K562 (cell line): ENCODE data around the gene IL1RN. TPM values are rescaled to one million over a fixed set of nuclear protein-coding genes. Genes with fewer than 3 reads are reported as not detected.

ENCODE experiments used
- polyA plus RNA-seq, 8 experiments: library from polyadenylated mRNA; depleted of rRNA in 4 of 8; stranded (reverse) in 5 of 8; unstranded in 3 of 8; fragments of >200 nt; fragmentation: Nextera tagmentation in 2 of 8; fragmentation: Illumina TruSeq in 1 of 8; extraction: Ambion mirVana in 2 of 8; extraction: Trizol in 1 of 8; gene quantifications; 2 replicates each; pipeline versions ENCODE4 v1.2.1 to v1.2.3, GENCODE V29; 2011 to 2014; ENCODE audit warnings: inconsistent platforms in 1 of 8, missing spikeins in 1 of 8
- small RNA-seq: library from RNA; depleted of rRNA; stranded (forward); fragments of <200 nt; gene quantifications from one replicate; pipeline ENCODE3, GENCODE V24; 2014
- total RNA-seq, 7 experiments: library from RNA; depleted of rRNA in 6 of 7; stranded (reverse); fragments of >200 nt in 6 of 7; fragmentation: Illumina TruSeq in 2 of 7; extraction: Trizol in 2 of 7; gene quantifications; 2 replicates each; pipeline versions ENCODE4 v1.2.1 to v1.2.3, GENCODE V29; 2011 to 2021; ENCODE audit warnings: low replicate concordance in 1 of 7

Gene IL1RN
- total and polyA plus RNA-seq, 9 of the 15 experiments (the other 6 are each of a cell fraction or from before 2014, with no cell fraction given) = 0.13 TPM; not detected in 8

Small RNA genes within 50 kb of the gene (small RNA-seq; reads per million reads assigned to genes)
- not detected for gene RNU6-1180P

Other genes with a start within 250 kb of the IL1RN start
Only the 7 nearest of the 8 such genes appear.
- not detected in 2 replicates for gene IL36G, start 149.6 kb upstream of the IL1RN start, total RNA-seq (2014; rRNA removed)
- gene IL36G, start 149.6 kb upstream of the IL1RN start, total RNA-seq (2014; rRNA removed; fragmentation: Illumina TruSeq; extraction: Trizol) = not detected in 2 replicates
- not detected in 2 replicates for gene IL36G, start 149.6 kb upstream of the IL1RN start, total RNA-seq (2015; rRNA removed; fragmentation: Illumina TruSeq; extraction: Trizol)
- gene IL36G, start 149.6 kb upstream of the IL1RN start, total RNA-seq (2021) = not detected in 2 replicates
- gene IL36G, start 149.6 kb upstream of the IL1RN start, polyA plus RNA-seq (2011; rRNA removed) = not detected in 2 replicates
- not detected in 2 replicates for gene IL36G, start 149.6 kb upstream of the IL1RN start, polyA plus RNA-seq (2014; fragmentation: Illumina TruSeq; extraction: Trizol)
- not detected for gene IL36G, start 149.6 kb upstream of the IL1RN start, polyA plus RNA-seq (2014; fragmentation: Nextera tagmentation; extraction: Ambion mirVana)
- not detected in 2 replicates for gene IL36G, start 149.6 kb upstream of the IL1RN start, polyA plus RNA-seq (2014; rRNA removed)
- not detected in 2 replicates for gene IL36A, start 122.1 kb upstream of the IL1RN start, total RNA-seq (2014; rRNA removed)
- gene IL36A, start 122.1 kb upstream of the IL1RN start, total RNA-seq (2014; rRNA removed; fragmentation: Illumina TruSeq; extraction: Trizol) = not detected in 2 replicates
- not detected in 2 replicates for gene IL36A, start 122.1 kb upstream of the IL1RN start, total RNA-seq (2015; rRNA removed; fragmentation: Illumina TruSeq; extraction: Trizol)
- gene IL36A, start 122.1 kb upstream of the IL1RN start, total RNA-seq (2021) = not detected in 2 replicates
- not detected in 2 replicates for gene IL36A, start 122.1 kb upstream of the IL1RN start, polyA plus RNA-seq (2011; rRNA removed)
- gene IL36A, start 122.1 kb upstream of the IL1RN start, polyA plus RNA-seq (2014; fragmentation: Illumina TruSeq; extraction: Trizol) = not detected in 2 replicates
- gene IL36A, start 122.1 kb upstream of the IL1RN start, polyA plus RNA-seq (2014; fragmentation: Nextera tagmentation; extraction: Ambion mirVana) = not detected
- gene IL36A, start 122.1 kb upstream of the IL1RN start, polyA plus RNA-seq (2014; rRNA removed) = not detected in 2 replicates
- not detected in 2 replicates for gene IL36B, start 74.7 kb upstream of the IL1RN start, total RNA-seq (2014; rRNA removed)
- not detected in 2 replicates for gene IL36B, start 74.7 kb upstream of the IL1RN start, total RNA-seq (2014; rRNA removed; fragmentation: Illumina TruSeq; extraction: Trizol)
- gene IL36B, start 74.7 kb upstream of the IL1RN start, total RNA-seq (2015; rRNA removed; fragmentation: Illumina TruSeq; extraction: Trizol) = not detected in 2 replicates
- not detected in 2 replicates for gene IL36B, start 74.7 kb upstream of the IL1RN start, total RNA-seq (2021)
- gene IL36B, start 74.7 kb upstream of the IL1RN start, polyA plus RNA-seq (2011; rRNA removed) = not detected in 2 replicates
- gene IL36B, start 74.7 kb upstream of the IL1RN start, polyA plus RNA-seq (2014; fragmentation: Illumina TruSeq; extraction: Trizol) = not detected in 2 replicates
- gene IL36B, start 74.7 kb upstream of the IL1RN start, polyA plus RNA-seq (2014; fragmentation: Nextera tagmentation; extraction: Ambion mirVana) = not detected
- gene IL36B, start 74.7 kb upstream of the IL1RN start, polyA plus RNA-seq (2014; rRNA removed) = not detected in 2 replicates
- gene IL36RN, start 68.4 kb upstream of the IL1RN start, total RNA-seq (2014; rRNA removed) = not detected in 2 replicates
- not detected in 2 replicates for gene IL36RN, start 68.4 kb upstream of the IL1RN start, total RNA-seq (2014; rRNA removed; fragmentation: Illumina TruSeq; extraction: Trizol)
- not detected in 2 replicates for gene IL36RN, start 68.4 kb upstream of the IL1RN start, total RNA-seq (2015; rRNA removed; fragmentation: Illumina TruSeq; extraction: Trizol)
- not detected in 2 replicates for gene IL36RN, start 68.4 kb upstream of the IL1RN start, total RNA-seq (2021)
- gene IL36RN, start 68.4 kb upstream of the IL1RN start, polyA plus RNA-seq (2011; rRNA removed) = not detected in 2 replicates
- gene IL36RN, start 68.4 kb upstream of the IL1RN start, polyA plus RNA-seq (2014; fragmentation: Illumina TruSeq; extraction: Trizol) = not detected in 2 replicates
- not detected for gene IL36RN, start 68.4 kb upstream of the IL1RN start, polyA plus RNA-seq (2014; fragmentation: Nextera tagmentation; extraction: Ambion mirVana)
- not detected in 2 replicates for gene IL36RN, start 68.4 kb upstream of the IL1RN start, polyA plus RNA-seq (2014; rRNA removed)
- not detected in 2 replicates for gene IL1F10, start 59.6 kb upstream of the IL1RN start, total RNA-seq (2014; rRNA removed)
- gene IL1F10, start 59.6 kb upstream of the IL1RN start, total RNA-seq (2014; rRNA removed; fragmentation: Illumina TruSeq; extraction: Trizol) = not detected in 2 replicates
- not detected in 2 replicates for gene IL1F10, start 59.6 kb upstream of the IL1RN start, total RNA-seq (2015; rRNA removed; fragmentation: Illumina TruSeq; extraction: Trizol)
- gene IL1F10, start 59.6 kb upstream of the IL1RN start, total RNA-seq (2021) = not detected in 2 replicates
- not detected in 2 replicates for gene IL1F10, start 59.6 kb upstream of the IL1RN start, polyA plus RNA-seq (2011; rRNA removed)
- not detected in 2 replicates for gene IL1F10, start 59.6 kb upstream of the IL1RN start, polyA plus RNA-seq (2014; fragmentation: Illumina TruSeq; extraction: Trizol)
- not detected for gene IL1F10, start 59.6 kb upstream of the IL1RN start, polyA plus RNA-seq (2014; fragmentation: Nextera tagmentation; extraction: Ambion mirVana)
- gene IL1F10, start 59.6 kb upstream of the IL1RN start, polyA plus RNA-seq (2014; rRNA removed) = not detected in 2 replicates
- gene PSD4, start 46.4 kb downstream of the IL1RN start, total RNA-seq (2014; rRNA removed) = 41.0 and 47.0 TPM in 2 replicates
- gene PSD4, start 46.4 kb downstream of the IL1RN start, total RNA-seq (2014; rRNA removed; fragmentation: Illumina TruSeq; extraction: Trizol) = 13.0 and 14.8 TPM in 2 replicates
- 20.8 and 21.7 TPM in 2 replicates for gene PSD4, start 46.4 kb downstream of the IL1RN start, total RNA-seq (2015; rRNA removed; fragmentation: Illumina TruSeq; extraction: Trizol)
- 48.3 and 54.0 TPM in 2 replicates for gene PSD4, start 46.4 kb downstream of the IL1RN start, total RNA-seq (2021)
- gene PSD4, start 46.4 kb downstream of the IL1RN start, polyA plus RNA-seq (2011; rRNA removed) = 11.0 and 14.5 TPM in 2 replicates
- gene PSD4, start 46.4 kb downstream of the IL1RN start, polyA plus RNA-seq (2014; fragmentation: Illumina TruSeq; extraction: Trizol) = 28.4 and 32.1 TPM in 2 replicates
- gene PSD4, start 46.4 kb downstream of the IL1RN start, polyA plus RNA-seq (2014; fragmentation: Nextera tagmentation; extraction: Ambion mirVana) = under 1 TPM; 0.46 to 0.52 TPM
- 27.4 and 30.3 TPM in 2 replicates for gene PSD4, start 46.4 kb downstream of the IL1RN start, polyA plus RNA-seq (2014; rRNA removed)
- 1.1 and 1.7 TPM in 2 replicates for gene PAX8, start 151.3 kb downstream of the IL1RN start, total RNA-seq (2014; rRNA removed)
- 0.38 and 0.40 TPM in 2 replicates for gene PAX8, start 151.3 kb downstream of the IL1RN start, total RNA-seq (2014; rRNA removed; fragmentation: Illumina TruSeq; extraction: Trizol)
- gene PAX8, start 151.3 kb downstream of the IL1RN start, total RNA-seq (2015; rRNA removed; fragmentation: Illumina TruSeq; extraction: Trizol) = 0.51 and 0.60 TPM in 2 replicates
- 1.3 and 2.1 TPM in 2 replicates for gene PAX8, start 151.3 kb downstream of the IL1RN start, total RNA-seq (2021)
- 0.47 and 0.83 TPM in 2 replicates for gene PAX8, start 151.3 kb downstream of the IL1RN start, polyA plus RNA-seq (2011; rRNA removed)
- gene PAX8, start 151.3 kb downstream of the IL1RN start, polyA plus RNA-seq (2014; fragmentation: Illumina TruSeq; extraction: Trizol) = 1.1 and 1.6 TPM in 2 replicates
- gene PAX8, start 151.3 kb downstream of the IL1RN start, polyA plus RNA-seq (2014; fragmentation: Nextera tagmentation; extraction: Ambion mirVana) = under 1 TPM; 0.13 to 0.34 TPM
- gene PAX8, start 151.3 kb downstream of the IL1RN start, polyA plus RNA-seq (2014; rRNA removed) = 0.78 and 1.3 TPM in 2 replicates